HG03378 (cell line): ENCODE results near the gene BRPF1.
A peak's percentile ranks its signal among the peaks of the same experiment; 100 is the strongest.

Experiments used
- ATAC-seq: cut with Tn5 transposase; IDR thresholded peaks from one replicate; pipeline ENCODE4 v1.9.1; 2021; ENCODE audit warnings: mild to moderate bottlenecking, moderate library complexity; ENCODE audit not compliant: unreplicated experiment

Gene BRPF1, protein sequence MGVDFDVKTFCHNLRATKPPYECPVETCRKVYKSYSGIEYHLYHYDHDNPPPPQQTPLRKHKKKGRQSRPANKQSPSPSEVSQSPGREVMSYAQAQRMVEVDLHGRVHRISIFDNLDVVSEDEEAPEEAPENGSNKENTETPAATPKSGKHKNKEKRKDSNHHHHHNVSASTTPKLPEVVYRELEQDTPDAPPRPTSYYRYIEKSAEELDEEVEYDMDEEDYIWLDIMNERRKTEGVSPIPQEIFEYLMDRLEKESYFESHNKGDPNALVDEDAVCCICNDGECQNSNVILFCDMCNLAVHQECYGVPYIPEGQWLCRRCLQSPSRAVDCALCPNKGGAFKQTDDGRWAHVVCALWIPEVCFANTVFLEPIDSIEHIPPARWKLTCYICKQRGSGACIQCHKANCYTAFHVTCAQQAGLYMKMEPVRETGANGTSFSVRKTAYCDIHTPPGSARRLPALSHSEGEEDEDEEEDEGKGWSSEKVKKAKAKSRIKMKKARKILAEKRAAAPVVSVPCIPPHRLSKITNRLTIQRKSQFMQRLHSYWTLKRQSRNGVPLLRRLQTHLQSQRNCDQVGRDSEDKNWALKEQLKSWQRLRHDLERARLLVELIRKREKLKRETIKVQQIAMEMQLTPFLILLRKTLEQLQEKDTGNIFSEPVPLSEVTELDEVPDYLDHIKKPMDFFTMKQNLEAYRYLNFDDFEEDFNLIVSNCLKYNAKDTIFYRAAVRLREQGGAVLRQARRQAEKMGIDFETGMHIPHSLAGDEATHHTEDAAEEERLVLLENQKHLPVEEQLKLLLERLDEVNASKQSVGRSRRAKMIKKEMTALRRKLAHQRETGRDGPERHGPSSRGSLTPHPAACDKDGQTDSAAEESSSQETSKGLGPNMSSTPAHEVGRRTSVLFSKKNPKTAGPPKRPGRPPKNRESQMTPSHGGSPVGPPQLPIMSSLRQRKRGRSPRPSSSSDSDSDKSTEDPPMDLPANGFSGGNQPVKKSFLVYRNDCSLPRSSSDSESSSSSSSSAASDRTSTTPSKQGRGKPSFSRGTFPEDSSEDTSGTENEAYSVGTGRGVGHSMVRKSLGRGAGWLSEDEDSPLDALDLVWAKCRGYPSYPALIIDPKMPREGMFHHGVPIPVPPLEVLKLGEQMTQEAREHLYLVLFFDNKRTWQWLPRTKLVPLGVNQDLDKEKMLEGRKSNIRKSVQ (N-terminal part only)

DNA sequence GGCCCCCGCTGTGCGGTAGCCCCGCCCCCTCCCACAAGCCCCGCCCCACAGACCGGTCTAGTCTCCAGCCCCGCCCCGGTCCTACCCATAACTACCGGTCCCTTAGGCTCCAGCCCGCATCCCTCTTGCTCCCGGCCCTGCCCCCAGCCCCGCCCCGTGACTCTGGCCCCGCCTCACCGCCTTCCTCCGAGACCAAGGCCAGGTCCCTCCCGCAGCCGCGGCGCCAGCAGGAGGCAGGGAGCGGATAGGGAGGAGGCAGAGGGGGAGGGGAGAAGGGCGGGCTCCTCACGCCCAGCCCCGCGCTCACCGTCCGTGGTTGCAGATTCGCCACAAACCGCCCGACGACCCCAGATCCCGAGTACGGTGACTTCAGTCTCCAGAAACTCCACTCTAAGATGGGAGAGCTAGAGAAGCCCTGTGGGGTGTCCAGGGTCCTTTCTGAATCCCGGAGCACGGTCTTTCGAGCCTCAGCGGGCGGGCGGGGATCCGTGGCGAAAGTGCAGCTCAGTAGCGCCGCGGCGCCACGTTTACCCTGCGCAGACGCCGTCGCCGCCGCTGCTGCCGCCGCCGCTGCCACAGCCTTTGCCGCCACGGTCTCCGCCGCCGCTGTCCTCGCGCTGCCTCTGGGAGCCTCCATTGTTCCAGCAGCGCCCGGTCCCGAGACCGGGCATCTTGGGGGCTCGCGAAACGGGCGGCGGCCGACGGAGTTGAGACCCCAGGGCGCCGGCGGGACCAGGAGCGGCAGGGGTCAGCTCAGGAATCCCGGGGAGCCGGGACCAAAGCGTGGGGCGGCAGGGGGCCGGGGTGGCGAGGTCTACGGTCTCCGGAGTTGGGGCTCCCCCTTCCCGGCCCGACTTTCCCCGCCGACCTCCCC lies at the start of gene BRPF1:
BRPF1 (plus strand) TSS at position 530 of the 874 bp plus-strand sequence. CDS start 2,406 bp downstream, outside the sequence.
- peak; percentile 68 for ATAC-seq

DNA sequence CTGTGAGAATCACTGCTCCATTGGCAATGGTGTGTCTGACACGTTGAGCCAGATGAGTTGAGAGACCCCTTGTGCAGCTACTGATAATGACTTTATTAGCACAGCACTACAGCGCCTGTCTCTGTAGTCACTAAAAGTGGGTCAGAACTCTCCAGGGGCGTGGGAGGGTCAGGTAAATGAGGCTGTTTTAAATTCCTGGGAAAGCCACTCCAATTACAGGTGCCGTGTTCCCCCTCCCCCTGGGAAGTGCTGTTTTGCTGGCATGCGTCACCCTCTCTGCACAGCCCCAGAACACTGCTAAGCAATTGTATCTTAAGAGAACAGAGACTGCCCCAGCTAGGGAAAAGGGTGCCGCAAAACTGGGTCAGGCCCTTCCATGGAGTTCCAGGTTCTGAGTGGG lies 49.4 kb upstream of the BRPF1 start:
- no peak for ATAC-seq

DNA sequence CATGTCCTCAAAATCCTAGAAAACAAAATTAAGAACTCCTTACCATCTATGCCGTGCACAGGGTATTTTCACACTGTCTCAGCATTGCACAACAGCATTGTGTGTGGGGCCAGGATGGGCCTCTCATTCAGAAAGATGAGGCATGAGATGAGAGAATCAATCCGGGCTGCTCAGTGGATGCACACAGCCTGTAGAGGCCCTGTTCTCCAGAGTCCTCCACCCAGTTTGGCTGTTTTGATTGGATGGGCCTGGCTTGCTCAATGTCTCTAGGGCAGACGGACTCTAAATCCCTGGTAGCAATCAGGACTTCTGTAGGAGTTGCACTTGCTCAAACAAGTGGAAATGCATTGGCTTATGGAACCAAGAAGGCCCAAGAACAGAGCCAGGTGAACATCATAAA lies 48.1 kb upstream of the BRPF1 start:
- ATAC-seq: no peak

DNA sequence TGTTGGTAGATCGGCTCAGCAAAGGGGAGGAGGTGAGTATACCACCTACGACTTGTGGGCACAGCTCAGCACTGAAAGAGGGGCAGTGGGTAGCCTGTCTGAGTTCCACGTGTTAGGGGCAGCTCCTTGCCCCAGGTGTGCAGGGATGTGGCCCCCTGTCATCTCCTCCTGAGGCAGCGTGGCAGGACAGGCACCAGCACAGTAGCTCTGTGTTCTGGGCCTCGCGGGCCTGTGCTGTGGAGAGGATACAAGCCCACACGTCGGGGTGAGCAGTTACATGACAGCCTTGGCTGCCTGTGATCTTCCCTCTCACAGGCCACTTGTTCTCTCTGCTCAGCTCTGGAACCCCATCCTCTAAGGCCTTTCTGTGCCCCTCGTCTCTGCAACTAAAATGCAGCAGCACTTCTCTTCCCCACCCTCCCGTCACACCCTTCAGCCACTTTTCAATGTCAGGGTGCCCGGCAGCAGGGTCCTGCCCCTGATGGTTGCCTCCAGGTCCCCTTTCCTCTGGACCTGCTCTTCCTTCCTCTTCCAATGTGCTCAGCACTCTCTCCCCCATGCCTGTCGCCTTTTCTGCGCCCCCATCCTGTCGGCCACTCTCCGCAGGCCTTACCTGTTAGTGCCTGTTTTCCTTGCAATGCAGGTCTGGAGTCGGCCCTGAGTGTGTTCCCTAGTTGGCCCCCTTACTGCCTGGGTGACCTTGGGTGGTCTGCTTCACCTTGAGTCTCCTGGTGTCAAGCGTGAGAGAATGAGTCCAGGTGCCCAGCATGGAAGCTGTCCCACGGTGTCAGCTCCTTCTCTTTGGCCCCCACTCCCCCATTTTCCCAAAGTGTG lies 46.1 kb upstream of the BRPF1 start:
- no peak for ATAC-seq

DNA sequence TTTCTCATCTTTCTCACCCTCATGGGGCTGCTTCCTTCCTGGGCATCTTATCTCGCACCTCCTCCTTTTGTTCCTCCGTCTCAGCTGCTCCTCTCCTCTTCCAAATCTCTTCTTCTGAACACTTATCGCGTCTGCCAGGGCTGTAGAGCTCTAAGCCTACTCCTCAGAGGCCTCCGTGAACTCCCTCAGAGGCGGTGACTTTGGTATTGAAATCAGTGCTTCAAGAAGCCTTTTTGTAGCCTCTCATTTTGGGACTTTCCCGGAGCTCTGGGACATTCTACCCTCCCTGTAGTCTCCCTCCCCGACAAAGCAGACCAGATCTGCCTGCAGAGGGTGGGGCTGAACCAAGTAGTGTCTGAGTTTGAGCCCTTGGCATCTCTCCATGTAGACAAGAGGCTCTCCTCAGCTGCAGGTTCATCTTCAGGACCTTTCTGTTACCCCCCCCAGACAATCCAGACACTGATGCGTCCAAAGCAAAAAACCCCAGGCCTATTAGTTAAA lies 45.4 kb upstream of the BRPF1 start:
- no peak for ATAC-seq

DNA sequence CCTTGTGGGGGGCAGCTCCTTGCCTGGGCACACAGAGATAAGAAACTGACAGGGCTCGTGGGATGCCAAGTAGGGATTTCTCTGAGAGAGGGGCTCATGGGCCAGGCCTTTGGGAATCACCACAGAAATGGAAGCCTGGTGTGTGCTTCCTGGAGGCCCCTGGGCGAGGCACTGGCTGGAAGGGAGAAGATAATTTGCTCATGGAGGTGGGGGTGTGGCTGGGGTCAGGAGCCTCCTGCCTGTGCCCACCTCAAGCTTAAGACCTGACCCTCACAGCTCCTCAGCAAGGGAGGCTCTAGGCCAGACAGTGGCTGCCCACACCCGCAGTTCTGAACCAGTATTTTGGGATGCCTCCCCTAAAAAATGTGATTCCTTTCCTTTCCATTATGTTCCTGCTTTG lies 44.8 kb upstream of the BRPF1 start:
- ATAC-seq: no peak

DNA sequence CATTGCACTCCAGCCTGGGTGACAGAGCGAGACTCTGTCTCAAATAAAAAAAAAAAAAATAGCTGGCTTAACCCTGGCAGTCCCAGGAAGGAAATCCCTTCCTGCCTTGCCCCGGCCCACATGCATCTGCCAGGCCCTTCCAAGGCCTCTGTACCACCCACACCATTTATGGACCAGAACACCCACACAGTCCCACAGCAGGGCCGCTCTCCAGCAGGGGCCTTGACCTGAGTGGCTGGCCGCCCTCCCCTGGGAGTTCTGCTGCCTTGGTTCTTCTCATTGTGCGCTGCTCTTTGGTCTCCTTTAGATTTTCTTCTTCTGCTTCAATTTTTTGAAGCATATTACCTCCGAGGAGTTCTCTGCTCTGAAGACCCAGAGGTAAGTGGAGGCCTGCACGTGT lies 44.0 kb upstream of the BRPF1 start:
- ATAC-seq: no peak

DNA sequence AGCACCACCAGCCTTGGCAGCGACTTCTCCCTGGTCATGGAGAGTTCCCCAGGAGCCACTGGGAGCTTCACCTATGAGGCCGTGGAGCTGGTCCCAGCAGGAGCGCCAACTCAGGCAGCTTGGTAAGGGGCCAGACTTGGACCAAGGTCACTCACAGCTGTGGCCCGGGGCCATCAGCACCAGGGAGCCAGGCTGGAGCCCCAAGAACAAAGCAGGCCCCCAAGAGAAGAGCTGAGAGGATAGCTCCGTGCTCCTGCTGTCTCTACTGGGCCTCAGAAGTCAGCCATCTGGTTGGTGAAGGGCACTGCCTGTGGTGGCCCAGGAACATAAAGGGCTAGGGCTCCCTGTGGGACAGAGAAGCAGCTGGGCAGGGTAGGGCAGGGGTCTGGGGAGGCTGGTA lies 42.6 kb upstream of the BRPF1 start:
- no peak for ATAC-seq

DNA sequence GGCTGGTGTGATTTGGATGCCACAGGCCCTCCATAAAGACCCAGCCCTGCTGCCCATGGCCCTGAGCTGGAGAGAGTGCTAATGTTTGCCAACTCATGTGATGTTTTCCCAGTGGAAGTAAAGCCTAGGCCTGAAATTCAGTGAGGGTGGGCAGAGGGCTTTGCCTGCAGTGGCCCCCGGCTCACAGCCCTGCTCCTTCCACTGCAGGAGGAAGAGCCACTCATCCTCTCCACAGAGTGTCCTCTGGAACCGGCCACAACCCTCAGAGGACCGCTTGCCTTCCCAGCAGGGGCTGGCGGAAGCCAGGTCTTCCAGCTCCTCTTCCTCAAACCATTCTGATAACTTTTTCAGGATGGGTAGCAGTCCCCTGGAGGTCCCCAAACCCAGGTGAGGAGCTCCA lies 41.8 kb upstream of the BRPF1 start:
- ATAC-seq: no peak

DNA sequence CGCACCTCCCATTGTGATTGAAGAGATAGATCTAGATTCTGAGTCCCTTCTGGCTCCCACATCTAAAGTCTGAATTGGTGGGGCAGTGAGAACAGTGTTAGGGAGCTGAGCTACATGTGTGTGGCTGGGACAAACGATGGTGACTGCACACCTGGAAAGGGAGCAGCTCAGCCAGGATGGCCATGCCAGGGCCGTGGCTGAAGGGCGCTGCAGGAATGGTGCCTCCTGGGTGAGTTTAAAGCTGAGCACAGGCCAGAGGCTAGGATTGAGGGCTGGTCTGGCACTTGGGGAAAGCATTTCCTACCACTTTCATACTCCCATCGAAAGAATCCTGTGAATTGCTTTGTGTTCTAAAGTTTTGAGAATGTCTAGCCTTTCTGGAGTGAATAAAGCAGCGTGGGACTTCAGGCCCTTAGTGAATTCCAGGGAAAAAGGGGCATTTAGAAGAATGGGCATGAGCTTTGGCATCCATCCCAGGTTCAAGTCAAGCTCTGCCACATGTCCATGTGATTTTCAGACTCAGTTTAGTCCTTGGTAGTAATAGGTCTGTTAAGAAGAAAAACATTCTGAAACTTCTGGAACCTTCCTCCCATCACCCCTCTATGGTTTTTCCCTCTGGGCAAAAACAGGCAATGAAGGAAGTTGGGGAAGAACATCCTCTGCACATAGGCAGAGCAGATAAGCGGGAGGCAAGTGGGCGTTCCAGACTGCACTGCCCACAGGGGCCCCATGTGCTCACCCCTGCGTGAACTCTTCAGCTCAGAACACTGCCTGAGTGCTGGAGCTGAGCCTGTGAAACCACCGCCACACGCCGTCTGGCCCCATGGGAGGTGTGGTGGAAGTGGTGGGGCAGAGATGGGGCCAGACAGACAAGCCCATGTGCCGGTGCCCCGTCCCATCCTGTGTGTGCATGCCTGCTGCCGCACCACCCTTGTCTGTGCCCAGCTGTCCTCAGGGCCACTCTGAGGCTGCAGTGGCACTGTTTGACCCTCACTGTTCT lies 40.8 kb upstream of the BRPF1 start:
- ATAC-seq: peak; percentile 98

DNA sequence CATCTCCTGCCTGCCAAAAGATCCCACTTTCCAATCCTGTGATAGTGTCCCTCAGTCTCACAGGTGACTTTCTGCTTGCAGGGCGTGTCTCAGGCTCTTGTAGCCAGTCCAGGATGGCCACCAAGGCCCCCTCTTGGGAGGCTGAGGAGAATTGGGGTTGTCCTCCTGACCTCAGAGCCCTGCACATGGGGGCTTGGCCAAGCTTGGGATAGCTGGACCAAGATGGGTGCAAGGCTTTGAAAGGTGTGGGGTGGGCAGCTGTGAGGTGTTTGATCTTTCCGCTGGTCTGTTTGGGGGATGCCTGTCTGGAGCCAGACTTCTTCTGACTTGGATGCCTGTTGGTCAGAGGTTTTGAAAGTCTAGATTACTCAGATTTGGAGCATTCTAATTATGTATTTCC lies 39.9 kb upstream of the BRPF1 start:
- ATAC-seq: no peak

DNA sequence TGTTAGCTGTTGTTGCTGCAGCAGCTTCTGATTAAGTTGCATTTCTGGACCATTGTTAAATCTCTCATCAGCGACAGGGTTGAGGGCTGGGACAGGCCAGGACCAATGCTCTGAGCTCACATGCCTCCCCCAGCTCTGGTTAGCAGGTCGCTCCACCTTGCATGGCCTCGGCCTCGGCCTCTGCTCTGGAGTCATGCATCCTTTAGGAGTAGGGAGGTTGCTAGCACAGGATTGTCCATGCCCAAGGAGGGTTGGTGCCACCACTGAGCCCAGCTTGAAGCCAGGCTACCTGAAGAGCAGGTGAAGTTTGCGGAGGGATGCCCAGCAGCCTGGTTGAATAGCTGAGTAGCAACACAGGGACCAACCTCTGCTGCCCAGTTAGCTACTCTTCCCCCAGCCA lies 39.1 kb upstream of the BRPF1 start:
- ATAC-seq: no peak

DNA sequence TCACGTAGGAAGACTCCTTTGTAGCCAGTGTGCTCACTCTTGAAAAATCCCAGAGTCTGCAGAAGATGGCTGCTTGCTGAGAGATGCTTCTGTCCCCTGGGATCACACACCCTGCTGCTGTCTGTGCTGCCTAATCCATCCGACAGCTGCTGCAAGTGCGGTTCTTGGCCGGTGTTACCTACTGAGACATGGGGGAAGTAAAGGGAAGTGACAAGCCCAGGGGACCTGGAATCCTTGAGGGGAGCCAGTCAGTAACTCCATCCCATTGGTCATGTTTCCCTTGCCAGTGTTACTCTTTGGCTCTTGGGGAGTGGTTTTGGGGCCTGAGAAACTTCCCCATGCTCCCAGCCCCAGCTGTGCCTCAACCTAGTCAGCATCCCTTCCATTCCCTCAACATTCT lies 36.2 kb upstream of the BRPF1 start:
- no peak for ATAC-seq

DNA sequence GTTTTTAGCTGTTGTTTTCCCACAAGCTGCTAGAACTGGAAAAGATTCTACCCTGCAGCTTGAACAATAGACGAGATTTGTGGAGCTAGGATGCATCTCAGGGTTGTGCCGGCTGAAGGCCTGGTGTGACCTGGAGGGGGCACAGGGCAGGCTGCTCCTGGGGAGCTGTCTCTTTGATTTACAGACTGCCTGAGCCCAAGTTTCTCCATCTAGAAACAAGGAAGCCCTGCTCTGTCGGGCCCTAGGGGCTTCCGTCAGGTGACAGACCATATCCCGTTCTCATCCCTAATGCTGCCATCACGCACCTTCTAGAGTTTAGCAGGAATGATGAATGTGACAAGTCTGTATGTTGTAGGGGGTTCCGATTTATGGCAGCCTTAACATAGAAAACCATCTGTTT lies 35.8 kb upstream of the BRPF1 start:
- no peak for ATAC-seq

DNA sequence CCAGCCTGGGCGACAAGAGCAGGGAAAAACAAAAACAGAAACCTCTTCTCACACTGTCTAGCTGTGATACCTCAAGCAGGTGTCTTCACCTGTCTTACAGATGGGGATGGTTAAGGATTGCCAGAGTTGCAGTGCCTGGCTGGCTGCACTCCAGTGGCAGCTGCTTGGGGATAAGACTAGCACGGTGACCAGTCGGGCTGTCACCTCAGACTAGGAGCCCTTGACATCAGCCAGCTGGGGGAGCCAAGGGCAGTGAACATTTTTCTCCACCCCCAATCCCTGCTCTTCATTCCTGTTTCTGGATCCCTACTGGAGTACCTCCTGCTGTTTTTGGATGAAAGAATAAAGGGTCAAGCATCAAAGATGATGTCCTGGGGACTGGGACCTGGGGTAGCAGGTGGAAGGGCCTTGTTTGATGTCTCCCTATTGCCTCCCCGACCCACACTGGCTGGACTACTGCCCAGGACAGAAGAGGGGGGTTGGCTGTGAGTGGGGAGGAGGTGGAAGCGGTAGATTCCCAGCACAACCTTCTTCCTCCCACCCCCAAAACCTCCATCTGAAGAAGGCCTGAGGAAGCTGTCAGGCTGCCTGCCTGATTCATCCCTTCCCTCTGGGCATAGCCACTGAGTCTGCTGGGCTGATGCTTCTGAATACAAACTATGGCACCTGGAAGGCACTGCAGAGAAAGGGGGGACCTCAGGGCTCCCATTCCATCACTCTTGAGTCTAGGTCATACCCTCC lies 34.9 kb upstream of the BRPF1 start:
- no peak for ATAC-seq

DNA sequence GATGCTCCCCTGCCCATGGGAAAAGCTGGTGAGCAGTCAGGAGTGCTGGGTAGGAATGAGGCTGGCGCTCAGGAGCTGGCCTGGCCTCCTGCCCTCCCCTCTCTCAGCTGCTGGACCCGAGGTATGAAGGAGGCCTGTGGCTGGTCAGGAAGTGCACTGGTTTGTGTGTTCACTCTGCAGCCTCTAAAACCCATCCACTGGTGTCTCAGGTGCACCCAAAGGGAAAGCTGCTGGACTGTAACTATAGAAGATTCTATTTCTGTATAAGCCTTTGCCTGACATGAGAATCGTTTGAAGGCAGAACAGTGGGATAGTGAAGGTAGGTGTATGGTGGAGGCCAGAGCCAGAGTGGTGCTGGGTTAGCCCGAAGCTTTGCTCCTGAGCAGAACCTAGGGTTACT lies 33.6 kb upstream of the BRPF1 start:
- ATAC-seq: no peak

DNA sequence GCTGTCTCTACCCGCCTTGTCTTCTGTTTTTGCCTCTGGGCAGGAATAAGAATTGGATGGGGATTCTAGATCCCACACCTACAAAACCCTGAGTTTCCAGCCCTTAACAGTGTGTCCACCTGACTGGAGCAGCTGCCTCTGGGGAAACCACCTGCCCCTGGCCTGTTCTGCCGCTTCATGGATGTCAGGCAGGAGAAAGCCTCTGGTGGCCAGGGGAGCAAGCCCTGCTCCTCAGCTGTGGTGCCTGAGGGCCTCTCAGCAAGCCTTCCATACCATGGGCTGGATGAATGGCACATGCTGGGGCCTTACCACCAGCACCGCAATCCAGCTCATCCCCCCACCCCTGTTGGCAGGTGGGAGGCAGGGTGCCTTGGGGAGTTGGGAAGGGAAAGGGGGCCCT lies 33.2 kb upstream of the BRPF1 start:
- ATAC-seq: no peak

DNA sequence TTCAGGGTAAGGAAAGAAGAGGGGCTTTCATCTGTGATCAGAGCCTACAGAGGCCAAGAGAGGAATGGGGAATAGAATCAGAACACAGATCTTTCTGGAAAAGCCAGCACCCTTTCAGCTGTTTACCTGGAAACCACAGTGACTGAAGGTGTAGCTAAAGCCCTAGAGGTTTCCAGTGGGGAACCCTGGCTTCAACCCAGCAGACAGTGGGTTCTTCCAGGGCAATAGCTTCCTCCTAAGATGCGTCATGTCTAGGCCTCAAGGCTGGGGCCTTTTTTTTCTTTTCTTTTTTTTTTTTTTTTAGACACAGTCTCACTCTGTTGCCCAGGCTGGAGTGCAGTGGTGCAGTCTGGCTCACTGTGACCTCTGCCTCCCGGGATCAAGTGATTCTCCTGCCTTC lies 31.0 kb upstream of the BRPF1 start:
- ATAC-seq: no peak
